ENCODE measurements around the gene DCD. TPM values are rescaled to one million over a fixed set of nuclear protein-coding genes. Genes with fewer than 3 reads are reported as not detected.

Gene DCD
- total and polyA plus RNA-seq, 9 of the 15 experiments (the other 6 are each of a cell fraction or from before 2014, with no cell fraction given): not detected

DNA sequence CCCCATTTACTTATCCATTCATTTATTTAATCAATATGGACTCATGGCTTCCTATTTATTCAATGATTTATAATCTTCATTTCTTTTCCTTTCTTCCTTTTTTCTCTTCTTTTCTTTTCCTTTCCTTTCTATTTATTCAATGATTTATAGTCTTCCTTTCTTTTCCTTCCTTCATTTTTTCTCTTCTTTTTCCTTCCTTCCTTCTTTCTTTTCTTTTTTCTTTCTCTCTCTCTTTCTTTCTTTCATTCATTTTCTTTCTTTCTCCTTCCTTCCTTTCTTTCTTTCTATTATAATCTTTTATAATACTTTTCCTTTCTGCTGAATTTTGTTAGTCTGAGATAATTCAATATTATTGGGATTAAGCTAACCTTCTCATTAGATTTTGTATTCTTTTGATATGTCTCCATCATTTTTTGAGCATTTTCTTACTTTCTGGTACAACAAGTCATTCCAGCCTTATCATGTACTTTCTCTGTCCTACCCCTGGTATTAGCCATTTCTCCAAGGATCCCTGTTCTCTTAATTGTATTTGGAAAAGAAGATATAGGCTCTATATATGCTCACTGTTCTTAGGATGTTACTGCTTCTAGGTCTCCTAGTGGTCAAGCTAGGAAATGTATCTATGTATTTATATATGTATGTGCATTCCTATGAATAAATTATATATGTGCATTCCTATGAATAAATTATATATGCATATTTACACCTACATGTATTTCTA, 25.5 kb downstream of the DCD start (continued):
- TF ChIP-seq, protein P1, sequence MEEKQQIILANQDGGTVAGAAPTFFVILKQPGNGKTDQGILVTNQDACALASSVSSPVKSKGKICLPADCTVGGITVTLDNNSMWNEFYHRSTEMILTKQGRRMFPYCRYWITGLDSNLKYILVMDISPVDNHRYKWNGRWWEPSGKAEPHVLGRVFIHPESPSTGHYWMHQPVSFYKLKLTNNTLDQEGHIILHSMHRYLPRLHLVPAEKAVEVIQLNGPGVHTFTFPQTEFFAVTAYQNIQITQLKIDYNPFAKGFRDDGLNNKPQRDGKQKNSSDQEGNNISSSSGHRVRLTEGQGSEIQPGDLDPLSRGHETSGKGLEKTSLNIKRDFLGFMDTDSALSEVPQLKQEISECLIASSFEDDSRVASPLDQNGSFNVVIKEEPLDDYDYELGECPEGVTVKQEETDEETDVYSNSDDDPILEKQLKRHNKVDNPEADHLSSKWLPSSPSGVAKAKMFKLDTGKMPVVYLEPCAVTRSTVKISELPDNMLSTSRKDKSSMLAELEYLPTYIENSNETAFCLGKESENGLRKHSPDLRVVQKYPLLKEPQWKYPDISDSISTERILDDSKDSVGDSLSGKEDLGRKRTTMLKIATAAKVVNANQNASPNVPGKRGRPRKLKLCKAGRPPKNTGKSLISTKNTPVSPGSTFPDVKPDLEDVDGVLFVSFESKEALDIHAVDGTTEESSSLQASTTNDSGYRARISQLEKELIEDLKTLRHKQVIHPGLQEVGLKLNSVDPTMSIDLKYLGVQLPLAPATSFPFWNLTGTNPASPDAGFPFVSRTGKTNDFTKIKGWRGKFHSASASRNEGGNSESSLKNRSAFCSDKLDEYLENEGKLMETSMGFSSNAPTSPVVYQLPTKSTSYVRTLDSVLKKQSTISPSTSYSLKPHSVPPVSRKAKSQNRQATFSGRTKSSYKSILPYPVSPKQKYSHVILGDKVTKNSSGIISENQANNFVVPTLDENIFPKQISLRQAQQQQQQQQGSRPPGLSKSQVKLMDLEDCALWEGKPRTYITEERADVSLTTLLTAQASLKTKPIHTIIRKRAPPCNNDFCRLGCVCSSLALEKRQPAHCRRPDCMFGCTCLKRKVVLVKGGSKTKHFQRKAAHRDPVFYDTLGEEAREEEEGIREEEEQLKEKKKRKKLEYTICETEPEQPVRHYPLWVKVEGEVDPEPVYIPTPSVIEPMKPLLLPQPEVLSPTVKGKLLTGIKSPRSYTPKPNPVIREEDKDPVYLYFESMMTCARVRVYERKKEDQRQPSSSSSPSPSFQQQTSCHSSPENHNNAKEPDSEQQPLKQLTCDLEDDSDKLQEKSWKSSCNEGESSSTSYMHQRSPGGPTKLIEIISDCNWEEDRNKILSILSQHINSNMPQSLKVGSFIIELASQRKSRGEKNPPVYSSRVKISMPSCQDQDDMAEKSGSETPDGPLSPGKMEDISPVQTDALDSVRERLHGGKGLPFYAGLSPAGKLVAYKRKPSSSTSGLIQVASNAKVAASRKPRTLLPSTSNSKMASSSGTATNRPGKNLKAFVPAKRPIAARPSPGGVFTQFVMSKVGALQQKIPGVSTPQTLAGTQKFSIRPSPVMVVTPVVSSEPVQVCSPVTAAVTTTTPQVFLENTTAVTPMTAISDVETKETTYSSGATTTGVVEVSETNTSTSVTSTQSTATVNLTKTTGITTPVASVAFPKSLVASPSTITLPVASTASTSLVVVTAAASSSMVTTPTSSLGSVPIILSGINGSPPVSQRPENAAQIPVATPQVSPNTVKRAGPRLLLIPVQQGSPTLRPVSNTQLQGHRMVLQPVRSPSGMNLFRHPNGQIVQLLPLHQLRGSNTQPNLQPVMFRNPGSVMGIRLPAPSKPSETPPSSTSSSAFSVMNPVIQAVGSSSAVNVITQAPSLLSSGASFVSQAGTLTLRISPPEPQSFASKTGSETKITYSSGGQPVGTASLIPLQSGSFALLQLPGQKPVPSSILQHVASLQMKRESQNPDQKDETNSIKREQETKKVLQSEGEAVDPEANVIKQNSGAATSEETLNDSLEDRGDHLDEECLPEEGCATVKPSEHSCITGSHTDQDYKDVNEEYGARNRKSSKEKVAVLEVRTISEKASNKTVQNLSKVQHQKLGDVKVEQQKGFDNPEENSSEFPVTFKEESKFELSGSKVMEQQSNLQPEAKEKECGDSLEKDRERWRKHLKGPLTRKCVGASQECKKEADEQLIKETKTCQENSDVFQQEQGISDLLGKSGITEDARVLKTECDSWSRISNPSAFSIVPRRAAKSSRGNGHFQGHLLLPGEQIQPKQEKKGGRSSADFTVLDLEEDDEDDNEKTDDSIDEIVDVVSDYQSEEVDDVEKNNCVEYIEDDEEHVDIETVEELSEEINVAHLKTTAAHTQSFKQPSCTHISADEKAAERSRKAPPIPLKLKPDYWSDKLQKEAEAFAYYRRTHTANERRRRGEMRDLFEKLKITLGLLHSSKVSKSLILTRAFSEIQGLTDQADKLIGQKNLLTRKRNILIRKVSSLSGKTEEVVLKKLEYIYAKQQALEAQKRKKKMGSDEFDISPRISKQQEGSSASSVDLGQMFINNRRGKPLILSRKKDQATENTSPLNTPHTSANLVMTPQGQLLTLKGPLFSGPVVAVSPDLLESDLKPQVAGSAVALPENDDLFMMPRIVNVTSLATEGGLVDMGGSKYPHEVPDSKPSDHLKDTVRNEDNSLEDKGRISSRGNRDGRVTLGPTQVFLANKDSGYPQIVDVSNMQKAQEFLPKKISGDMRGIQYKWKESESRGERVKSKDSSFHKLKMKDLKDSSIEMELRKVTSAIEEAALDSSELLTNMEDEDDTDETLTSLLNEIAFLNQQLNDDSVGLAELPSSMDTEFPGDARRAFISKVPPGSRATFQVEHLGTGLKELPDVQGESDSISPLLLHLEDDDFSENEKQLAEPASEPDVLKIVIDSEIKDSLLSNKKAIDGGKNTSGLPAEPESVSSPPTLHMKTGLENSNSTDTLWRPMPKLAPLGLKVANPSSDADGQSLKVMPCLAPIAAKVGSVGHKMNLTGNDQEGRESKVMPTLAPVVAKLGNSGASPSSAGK (IDR thresholded peaks at IDR 0.05): no peak
- TF ChIP-seq, protein P2, sequence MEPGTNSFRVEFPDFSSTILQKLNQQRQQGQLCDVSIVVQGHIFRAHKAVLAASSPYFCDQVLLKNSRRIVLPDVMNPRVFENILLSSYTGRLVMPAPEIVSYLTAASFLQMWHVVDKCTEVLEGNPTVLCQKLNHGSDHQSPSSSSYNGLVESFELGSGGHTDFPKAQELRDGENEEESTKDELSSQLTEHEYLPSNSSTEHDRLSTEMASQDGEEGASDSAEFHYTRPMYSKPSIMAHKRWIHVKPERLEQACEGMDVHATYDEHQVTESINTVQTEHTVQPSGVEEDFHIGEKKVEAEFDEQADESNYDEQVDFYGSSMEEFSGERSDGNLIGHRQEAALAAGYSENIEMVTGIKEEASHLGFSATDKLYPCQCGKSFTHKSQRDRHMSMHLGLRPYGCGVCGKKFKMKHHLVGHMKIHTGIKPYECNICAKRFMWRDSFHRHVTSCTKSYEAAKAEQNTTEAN (CRISPR knock-in tag; IDR thresholded peaks at IDR 0.05): no peak
- TF ChIP-seq MEIS2 (IDR thresholded peaks at IDR 0.05; ENCODE audit: partially characterized antibody) (no peak), BRCA1 (IDR thresholded peaks at IDR 0.05) (no peak), BRCA1 (CRISPR knock-in tag; IDR thresholded peaks at IDR 0.05) (no peak)
